ELF-1 (cell line): ENCODE data around the gene RIBC2.
A peak's percentile ranks its signal among the peaks of the same experiment; 100 is the strongest.
"Not testable (repeated sequence)": the region's sequence is repeated elsewhere in the genome, so short reads cannot be mapped to it uniquely, and the experiment has no call there.

Experiments
- DNase-seq: peaks from one replicate; pipeline ENCODE4 v3.0.0-alpha.2; 2016; ENCODE audit warnings: low read depth, low spot score

RIBC2 gene, protein sequence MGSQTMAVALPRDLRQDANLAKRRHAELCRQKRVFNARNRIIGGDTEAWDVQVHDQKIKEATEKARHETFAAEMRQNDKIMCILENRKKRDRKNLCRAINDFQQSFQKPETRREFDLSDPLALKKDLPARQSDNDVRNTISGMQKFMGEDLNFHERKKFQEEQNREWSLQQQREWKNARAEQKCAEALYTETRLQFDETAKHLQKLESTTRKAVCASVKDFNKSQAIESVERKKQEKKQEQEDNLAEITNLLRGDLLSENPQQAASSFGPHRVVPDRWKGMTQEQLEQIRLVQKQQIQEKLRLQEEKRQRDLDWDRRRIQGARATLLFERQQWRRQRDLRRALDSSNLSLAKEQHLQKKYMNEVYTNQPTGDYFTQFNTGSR

DNA sequence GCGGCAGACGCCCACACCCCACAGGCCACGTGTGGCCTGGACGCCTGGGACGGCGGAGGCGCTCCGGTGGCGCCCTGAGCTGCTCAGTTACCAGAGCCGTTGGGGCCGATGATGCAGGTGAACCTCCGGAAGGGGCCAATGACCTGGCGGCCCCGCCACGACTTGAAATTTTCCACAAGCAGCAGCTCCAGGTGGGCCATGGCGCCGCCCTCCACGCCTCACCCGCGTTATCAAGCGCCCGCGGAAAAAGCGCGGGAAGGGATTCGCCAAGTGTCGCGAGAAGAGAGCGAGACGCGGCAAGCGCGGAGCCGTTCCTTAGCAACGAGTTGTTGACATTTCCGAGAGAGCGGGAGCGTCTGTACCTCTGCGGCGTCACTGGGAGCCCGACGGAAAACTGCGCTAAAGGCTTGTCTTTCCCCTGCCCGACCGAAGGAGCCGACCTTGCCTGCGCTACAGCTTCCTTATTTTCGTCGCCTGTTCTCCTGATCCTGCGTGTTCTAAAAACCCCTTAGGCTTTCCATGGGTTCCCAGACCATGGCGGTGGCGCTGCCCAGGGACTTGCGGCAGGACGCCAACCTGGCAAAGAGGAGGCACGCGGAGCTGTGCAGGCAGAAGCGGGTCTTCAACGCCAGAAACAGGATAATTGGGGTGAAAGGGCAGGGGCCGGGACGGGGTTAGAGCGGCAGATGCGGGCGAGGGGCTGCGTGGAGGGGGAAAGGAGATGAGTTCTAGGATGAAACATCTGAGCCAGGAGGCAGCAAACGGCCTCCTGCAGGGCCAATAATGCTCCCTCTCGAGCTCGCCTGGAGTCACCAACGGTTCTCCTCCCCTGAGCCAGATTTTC lies at the start of gene RIBC2, which contains the start of gene SMC1B:
Gene RIBC2 (plus strand): TSS at position 326 of the 844 bp plus-strand sequence. CDS start 194 bp downstream, at position 520.
Gene SMC1B (minus strand): TSS at position 232 of the 844 bp plus-strand sequence. CDS start 32 bp downstream, at position 200.
- peak; percentile 95 for DNase-seq

DNA sequence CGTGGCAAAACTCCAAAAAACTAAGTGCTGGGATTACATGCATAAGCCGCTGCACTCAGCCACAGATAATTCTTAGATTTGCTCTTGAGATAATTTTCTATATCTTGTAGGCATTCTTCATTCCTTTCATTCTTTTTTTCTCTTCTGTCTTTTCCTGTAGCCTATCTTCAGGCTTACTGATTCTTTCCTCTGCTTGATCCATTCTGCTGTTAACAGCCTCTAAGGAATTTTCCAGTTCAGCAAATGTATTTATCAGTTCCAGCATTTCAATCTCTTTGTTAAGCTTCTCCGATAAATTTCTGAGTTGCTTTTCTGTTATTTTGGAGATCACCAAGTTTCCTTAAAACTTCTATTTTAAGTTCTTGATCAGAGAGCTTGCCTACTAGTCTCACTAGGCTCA lies 46.8 kb upstream of the RIBC2 start:
- DNase-seq: no peak

DNA sequence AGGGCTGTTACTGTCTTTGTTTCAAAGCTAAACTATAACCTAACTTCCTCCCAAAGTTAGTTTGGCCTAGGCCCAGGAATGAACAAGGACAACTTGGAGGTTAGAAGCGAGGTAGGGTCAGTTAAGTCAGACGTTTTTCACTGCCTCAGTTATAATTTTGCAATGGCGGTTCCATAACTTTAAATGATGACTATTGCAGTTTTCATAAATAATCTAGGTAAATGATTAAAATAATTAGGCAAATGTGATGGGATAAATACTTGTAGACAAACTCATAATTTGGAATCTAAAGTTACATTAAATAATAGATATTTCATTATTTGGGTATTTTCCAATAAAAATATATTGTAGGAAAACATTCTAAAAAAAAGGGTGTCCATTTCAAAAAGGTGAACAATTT lies 39.9 kb upstream of the RIBC2 start:
- DNase-seq: not testable (repeated sequence)

DNA sequence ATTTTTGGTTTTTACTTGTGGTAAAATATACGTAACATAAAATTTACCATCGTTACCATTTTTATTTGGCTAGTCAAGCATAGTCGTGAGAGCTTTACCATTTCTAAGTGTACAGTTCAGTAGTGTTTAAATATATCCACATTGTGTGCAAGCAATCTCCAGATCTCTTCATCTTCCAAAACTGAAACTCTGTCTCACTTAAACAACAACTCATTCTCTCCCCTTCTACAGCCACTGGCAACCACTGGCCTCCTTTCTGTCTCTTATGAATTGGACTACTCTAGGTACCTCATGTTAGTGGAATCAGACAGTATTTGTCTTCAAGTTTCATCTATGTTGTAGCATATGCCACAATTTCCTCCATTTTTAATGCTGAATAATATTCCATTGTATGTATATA lies 37.5 kb upstream of the RIBC2 start:
- DNase-seq: no peak

DNA sequence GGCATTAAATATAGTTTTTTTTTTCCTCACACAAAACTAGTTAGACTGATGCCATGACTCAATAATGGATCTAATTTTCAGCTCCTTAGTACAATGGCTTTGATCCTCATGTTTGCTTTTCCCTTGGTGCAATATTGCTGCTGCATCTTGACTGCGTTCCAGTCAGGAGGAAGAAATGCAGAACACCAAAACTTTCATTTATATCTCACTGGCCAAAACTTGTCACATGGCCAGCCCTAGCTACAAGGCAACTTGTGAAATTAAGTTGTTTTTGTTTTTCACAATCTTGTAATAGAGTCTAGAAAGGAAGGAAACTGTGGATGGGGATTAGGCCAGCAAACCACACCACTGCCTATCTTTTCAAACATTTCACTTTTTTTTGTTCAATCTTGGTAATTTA lies 36.8 kb upstream of the RIBC2 start:
- DNase-seq: no peak

DNA sequence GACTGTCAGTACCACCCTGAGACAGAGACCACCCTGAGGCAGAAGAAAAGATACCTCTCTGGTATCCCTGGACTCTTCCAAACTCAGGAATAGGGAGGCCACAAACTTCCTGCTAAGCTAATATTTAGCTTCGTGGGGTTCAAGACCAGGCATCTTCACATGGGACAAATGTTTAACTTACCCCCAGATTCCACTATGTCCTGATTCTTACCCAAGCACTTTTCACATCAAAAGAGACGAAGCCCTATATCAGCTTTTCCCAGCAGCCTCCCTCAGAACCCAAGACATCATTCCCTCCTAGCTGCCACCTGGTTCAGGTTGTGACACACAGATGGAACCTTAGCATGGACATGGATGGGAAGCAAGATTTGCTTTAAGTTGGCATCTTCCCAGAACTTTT lies 32.1 kb upstream of the RIBC2 start:
- DNase-seq: no peak

DNA sequence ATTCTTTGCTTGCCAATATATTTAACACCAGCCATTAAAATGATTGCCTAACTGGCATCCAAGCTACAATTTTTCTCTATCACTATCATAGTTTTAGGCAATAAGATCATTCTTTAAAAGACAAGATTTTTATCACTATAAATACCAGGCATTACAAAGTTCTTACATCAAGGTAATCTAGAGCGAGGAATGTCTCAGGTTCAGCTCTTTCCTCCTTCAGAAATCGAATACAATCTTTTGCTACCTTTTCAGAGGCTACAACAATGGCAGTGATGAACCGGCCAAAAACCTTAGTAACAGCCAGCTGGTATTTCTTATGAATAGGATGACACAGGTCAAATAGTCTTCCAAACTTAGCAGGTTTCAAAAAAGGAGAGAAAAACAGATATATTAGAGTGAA lies 23.9 kb upstream of the RIBC2 start:
- DNase-seq: no peak

DNA sequence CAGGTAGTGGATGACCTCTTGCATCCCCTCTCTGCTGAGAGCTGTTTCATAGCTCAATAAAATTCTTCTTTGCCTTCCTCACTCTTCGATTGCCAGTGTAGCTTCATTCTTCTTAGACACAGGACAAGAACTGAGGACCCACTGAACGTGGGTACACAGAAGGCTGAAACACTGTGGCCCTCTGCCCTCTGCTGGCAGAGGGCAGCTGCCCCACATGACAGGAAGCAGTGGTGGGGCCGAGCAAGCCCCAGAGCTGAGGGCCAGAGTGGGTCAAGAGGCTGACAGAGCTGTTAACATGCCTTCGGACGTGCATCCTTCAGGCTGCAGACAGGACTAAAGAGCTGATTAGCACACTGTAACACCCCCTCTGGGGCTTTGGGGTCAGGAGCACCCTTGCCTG lies 15.7 kb upstream of the RIBC2 start:
- DNase-seq: no peak

DNA sequence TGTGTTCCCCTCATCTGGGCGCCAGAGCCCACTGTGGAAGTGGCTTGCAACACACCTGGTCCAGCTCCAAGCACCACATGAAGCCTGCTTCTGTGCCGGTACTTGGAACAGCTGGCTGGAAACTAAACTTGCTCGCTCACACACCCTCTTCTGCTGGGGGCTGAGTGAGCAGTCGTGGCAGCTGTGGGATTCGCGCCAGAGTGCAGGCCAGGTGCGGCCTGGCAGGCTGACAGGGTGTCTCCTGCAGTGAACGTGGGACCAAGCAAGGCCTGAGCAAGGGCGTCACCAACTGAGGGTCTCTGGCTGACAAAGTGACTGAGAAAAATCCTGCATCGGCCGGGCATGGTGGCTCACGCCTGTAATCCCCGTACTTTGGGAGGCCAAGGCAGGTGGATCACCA lies 15.3 kb upstream of the RIBC2 start:
- no peak for DNase-seq

DNA sequence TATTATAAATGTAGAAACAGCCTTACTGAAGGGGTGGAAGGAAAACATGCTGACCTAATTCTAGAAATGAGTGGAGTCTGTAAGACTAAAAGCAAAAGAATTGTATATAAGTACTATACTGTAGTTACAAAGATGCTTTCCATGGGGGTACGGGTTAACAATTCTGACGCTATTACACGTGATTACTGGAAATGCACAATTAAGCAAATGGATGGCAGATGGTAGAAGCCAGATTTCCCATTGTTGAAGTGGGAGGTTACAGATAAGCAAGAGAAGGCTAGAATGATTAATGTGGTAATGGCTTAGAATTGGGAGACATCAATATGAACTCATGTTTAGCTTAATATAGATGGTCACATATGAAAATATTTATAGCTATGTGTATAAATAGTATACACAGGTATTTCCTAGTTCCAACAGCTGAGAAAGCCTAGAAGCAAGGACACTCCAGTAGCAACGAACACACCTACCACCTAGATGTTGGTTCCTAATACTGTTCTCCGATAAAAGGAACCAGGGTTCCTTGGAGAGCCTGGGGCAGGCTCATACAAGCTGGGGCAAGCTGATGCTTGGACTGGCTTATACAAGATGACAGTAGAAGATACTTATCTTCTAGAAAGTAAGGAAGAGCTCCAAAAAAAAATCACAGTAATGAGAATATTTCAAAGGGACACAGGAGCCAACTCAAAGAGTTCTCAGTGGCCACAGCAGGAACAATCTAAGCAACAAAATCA lies 13.6 kb upstream of the RIBC2 start:
- no peak for DNase-seq

DNA sequence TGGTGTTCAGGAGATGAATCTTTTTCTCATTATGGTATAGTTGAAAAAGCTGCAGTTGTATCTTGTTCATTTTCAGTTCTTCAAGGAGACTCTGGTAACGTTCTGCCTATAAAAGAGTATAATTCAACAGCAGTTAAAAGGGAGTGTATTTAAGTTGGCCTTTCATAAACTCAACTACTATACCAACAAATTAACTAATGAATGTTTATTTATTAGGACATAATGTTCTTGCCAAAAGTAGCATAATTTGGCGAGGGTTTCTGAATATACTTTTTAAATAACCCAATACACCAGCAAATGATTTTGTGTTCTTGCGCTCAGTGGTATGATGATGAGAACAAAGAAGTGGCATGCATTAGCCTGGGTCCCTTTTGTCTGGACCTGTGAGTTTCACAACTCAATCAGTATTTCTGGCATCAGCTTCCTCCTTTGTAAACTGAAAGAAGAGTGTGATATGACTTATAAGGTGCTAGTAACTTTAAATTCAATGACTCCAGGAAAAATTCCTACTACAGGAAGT lies 11.0 kb upstream of the RIBC2 start:
- DNase-seq: no peak

DNA sequence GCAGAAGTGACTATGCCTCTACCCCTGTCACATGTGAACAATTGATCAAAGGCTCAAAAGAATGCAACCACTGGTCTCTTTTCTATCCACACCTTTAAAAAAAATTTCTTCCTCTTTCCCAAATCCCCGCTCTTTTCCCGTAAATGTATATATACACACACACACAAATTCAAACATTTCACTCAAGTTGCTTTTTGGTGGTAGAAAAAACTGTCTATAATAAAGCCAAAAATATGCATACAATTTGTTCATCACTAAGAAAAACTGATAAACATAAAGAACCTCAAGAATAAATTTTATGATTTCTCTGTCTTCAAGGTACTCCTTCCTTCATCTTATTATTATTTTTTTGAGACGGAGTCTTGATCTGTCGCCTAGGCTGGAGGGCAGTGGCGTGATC lies 5.7 kb upstream of the RIBC2 start:
- no peak for DNase-seq

DNA sequence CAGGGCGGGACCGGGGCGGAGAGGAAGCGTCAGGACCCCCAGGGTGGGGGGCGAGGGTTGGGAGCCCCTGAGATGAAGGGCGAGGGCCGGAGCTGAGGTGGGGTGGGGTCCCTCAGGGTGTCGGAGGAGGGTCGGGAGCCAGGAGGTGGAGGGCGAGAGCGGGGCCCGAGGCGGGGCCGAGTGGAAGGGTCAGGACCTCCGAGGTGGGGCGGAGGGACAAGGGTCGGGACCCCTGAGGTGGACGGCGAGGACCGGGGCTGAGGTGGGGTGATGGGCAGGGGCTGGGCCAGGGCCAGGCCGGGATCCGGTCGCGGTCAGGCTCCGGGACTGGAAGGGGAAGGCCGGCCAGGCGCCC lies 503 bp upstream of the RIBC2 start:
- no peak for DNase-seq

DNA sequence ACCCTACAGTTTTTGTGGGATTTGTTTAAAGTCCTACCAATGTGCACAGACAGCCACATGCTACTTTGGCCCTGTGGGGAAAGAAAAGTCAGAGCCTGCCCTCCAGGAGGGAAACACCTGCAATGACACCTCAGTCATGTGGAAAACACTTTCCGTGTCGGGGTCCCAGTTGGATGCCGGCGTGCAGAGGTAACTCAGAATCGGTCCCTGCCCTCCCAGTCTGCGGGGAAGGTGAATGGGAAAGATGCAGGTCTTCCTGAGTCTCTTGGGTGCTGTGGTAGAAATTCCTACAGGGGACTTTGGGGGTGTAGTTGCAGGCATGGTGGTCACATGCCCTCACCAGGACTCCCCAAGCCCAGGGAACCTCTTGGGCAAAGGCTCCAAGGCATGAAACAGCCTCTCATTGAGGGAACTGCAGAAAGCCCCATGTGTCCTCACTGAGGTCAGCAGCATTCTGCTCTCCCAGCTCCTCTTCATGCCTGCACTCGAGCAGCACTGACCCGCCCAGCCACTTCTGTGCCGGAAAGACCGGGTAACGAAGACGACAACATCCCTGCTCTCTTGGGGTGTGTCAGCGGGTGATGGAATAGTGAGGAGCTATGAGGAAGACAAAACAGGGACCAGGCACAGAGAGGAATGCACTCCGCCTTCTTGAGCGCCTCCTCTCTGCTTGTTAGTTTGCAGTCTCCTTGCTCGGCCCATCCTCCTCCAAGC lies 4.7 kb downstream of the RIBC2 start:
- DNase-seq: no peak

DNA sequence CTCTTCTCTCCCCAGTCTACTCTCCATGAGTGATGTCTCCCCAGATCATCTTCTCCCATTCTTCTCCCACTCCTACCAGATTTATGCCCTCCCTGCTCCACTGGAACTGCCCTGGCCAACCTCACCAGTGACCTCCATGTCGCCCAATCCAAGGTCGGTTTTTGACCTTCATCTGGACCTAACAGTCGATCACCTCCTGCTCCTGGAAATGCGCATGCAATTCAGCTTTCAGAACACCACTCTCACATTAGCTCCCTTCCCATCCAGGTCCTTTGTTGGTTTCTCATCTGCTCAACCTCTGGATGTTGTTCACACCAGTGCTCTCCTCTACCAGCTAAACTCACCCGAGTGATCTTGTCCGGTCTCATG lies 5.3 kb downstream of the RIBC2 start:
- DNase-seq: no peak

DNA sequence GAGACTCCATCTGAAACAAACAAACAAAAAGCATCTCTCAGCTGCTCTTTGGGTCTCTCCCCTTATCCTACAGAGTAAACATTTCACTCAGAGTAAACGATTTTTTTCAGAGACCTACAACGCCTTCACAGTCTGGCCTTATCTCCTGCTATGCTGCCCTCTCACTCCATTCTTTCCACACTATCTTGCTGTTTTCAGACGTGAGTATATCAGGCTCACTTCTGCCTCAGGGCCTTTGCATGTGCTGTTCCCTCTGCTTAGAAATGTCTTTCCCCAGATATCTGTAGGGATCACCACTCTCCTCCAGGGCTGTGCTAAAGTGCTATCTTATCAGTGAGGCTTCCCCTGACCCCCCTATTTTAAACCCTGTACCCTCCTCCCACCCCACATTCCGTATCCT lies 6.5 kb downstream of the RIBC2 start:
- DNase-seq: no peak

DNA sequence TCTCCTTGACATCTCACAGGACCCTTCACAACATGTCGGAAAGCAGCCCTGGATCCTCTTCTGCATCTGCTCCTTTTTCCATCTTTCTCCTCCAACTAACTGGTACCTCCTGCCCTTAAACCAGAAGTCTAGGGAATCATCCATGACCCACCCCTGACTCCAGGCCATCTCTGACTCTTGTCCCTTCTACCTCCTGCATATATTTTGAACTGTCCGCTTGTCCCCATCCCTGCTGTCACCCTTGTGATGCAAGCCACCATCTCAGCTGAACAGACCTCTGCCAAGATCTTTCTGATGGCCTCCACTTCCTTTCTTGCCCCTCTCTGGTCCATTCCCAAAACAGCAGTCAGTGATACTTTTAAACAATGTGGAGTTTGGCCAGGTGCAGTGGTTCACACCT lies 7.0 kb downstream of the RIBC2 start:
- DNase-seq: no peak

DNA sequence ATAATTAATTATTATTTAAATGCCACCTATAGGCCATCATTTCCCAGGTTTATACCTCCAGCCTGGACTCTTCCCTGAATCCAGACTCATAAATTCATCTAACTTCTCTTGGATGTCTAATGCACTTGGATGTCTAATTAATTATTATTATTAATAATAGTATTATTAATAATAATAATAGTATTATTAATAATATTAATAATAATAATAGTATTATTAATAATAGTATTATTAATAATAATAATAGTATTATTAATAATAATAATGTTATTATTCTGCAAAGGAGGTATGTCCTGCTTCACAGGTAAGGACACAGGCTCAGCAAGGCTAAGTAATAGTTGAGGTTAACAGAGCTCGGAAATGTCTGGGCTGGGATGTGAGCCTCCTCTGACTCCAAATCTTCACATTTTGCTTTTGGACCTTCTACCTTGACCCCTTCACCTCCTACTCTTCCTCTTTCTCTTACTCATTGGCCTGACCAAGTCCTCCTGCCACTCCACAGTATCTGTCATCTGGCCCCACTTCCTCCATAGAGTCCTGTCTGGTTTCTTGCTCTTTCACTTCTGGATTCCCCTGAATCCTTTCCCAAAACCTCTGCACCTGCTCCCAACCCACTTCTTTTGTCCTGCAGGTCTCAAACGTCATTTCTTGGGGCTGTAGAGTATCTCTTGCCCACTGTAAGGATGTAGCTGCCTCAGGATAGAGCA lies 8.0 kb downstream of the RIBC2 start:
- DNase-seq: no peak

DNA sequence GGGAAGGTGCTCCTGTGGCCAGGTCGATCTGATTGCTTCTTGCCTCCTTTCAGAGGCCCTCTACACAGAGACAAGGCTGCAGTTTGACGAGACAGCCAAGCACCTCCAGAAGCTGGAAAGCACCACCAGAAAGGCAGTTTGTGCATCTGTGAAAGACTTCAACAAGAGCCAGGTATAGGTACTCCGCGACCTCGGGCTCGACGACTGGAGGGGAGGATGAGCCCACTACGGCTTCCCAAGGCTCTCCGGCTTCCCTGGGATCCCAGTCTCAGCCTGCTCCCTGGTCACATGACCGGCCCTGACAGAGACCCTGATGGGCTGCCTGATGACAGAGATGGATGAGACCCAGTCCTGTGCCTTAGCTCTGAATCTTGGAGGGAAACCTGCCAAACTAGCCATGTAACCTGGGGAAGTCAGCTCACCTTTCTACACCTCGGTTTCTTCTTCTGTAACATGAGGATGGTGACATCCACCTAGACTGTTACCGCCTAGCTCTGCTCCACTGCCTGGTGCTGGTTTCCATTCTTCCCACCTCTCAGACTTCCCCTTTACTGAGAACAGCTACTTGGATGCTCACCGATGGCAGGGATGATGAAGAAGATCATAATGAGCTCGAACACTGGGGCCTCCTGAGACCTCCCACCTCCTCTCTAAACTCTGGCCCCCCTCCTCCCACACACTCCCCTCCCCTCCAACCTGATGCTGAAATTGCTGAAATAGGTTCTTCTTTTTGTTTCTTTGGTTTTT lies 8.9 kb downstream of the RIBC2 start:
- peak; percentile 43 for DNase-seq

DNA sequence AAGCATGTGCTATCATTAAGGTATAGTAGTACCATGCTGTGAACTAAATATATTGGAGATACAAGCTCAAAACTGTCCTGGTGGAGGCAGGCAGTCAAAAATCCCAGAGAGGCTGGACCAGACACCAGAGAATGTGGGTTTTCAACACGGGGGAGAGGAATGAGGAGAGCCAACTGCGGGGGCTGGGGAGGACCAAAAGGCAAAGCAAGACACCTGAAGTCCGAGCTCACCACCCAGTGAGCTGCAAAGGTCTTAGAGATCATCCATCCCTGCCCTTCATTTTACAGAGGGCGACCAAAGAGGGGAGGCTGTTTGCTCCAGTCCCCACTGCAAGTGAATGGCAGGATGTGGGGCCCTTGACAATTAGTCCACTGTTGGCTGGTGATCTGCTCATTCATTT lies 10.0 kb downstream of the RIBC2 start:
- no peak for DNase-seq
